Gastroesophageal sphincter (tissue), 3 donors: Measurements from ENCODE around the gene RNF11.

Experiments used
- CTCF ChIP-seq, 4 experiments: fragments of 200-600 bp in 2 of 4; fragments of 450-650 bp in 2 of 4; sonication (generic) in 1 of 4; IDR thresholded peaks; one replicate each; pipeline ENCODE4 v1.5.1; 2017 to 2019; ENCODE audit warnings: antibody characterized with exemption in 4 of 4, mild to moderate bottlenecking in 2 of 4, moderate library complexity in 2 of 4
- POLR2A ChIP-seq, 2 donors: fragments of 450-650 bp; IDR thresholded peaks; one replicate each; pipeline ENCODE4 v1.6.1; 2017; ENCODE audit warnings: antibody characterized with exemption in 2 of 2, mild to moderate bottlenecking in 2 of 2, moderate library complexity in 1 of 2
- POLR2AphosphoS5 ChIP-seq: sonication (generic); formaldehyde crosslinking; IDR thresholded peaks from one replicate; pipeline ENCODE4 v1.6.1; 2017; ENCODE audit warnings: antibody characterized with exemption

- TF ChIP-seq CTCF (IDR thresholded peaks at IDR 0.05): no peak
- TF ChIP-seq POLR2A (IDR thresholded peaks at IDR 0.05): no peak
- no peak for TF ChIP-seq POLR2AphosphoS5
Measured at GRCh38 chr1:51289676-51290488, 53.8 kb downstream of the RNF11 start.
